ENCODE data around the gene CCL4. TPM values are rescaled to one million over a fixed set of nuclear protein-coding genes. Genes with fewer than 3 reads are reported as not detected.

CCL4 gene
- polyA plus RNA-seq, 3 donors from 2014 or later, result 748 to 1,008 (median 970) TPM

GRCh38 chr17:36127199-36127893 is 23.7 kb downstream of the CCL4 start:
- peaks cover 40% of the 10 kb centered on the region in 2 donors for H3K4me1 Mint-ChIP-seq
- no peak for DNase-seq
- H3K27me3 Mint-ChIP-seq (ENCODE audit: low read depth in 3 of 3), result peaks cover 1 to 3% (median 1%) of the 10 kb centered on the region in 3 donors
- peak overlapping the region in 5 of 6 donors; percentile 22 to 78 (median 53) for H3K27ac Mint-ChIP-seq
- no peak overlapping the region for H3K4me3 Mint-ChIP-seq
- H3K36me3 Mint-ChIP-seq, result peaks cover 35 to 54% (median 46%) of the 10 kb centered on the region in 3 donors
- H3K9me3 Mint-ChIP-seq, result peaks cover 0 to 12% (median 4%) of the 10 kb centered on the region in 6 donors

GRCh38 chr17:36127911-36128310 is 24.3 kb downstream of the CCL4 start:
- no peak for DNase-seq
- H3K36me3 Mint-ChIP-seq, result peaks cover 37 to 55% (median 49%) of the 10 kb centered on the region in 3 donors
- no peak overlapping the region for H3K4me3 Mint-ChIP-seq
- peaks cover 1 to 3% (median 1%) of the 10 kb centered on the region in 3 donors for H3K27me3 Mint-ChIP-seq (ENCODE audit: low read depth in 3 of 3)
- peak overlapping the region in 5 of 6 donors; percentile 11 to 77 (median 53) for H3K27ac Mint-ChIP-seq
- H3K9me3 Mint-ChIP-seq, result peaks cover 0 to 12% (median 4%) of the 10 kb centered on the region in 6 donors
- H3K4me1 Mint-ChIP-seq, result peaks cover 38 to 40% of the 10 kb centered on the region in 2 donors

GRCh38 chr17:36128411-36128978 is 24.9 kb downstream of the CCL4 start:
- Mint-ChIP-seq H3K27ac (peak overlapping the region in 2 of 6 donors; percentile 69 to 77), H3K9me3 (peaks cover 0 to 12% (median 4%) of the 10 kb centered on the region in 6 donors), H3K4me3 (no peak overlapping the region), H3K27me3 (ENCODE audit: low read depth in 3 of 3) (peaks cover 1 to 3% (median 1%) of the 10 kb centered on the region in 3 donors), H3K4me1 (peaks cover 38 to 40% of the 10 kb centered on the region in 2 donors), H3K36me3 (peaks cover 38 to 61% (median 55%) of the 10 kb centered on the region in 3 donors)
- no peak for DNase-seq

GRCh38 chr17:36129616-36130015 is 26.0 kb downstream of the CCL4 start:
- Mint-ChIP-seq H3K36me3 (peaks cover 38 to 64% (median 62%) of the 10 kb centered on the region in 3 donors), H3K9me3 (peaks cover 0 to 12% (median 4%) of the 10 kb centered on the region in 6 donors), H3K4me3 (no peak overlapping the region), H3K27ac (peak overlapping the region in 4 of 6 donors; percentile 12 to 57 (median 56)), H3K4me1 (peaks cover 38 to 40% of the 10 kb centered on the region in 2 donors), H3K27me3 (ENCODE audit: low read depth in 3 of 3) (peaks cover 1 to 3% (median 1%) of the 10 kb centered on the region in 3 donors)
- DNase-seq, result no peak

GRCh38 chr17:36130346-36130745 is 26.7 kb downstream of the CCL4 start:
- H3K9me3 Mint-ChIP-seq, result peaks cover 0 to 11% (median 3%) of the 10 kb centered on the region in 6 donors
- peaks cover 42 to 69% (median 66%) of the 10 kb centered on the region in 3 donors for H3K36me3 Mint-ChIP-seq
- DNase-seq, result no peak
- H3K27me3 Mint-ChIP-seq (ENCODE audit: low read depth in 3 of 3), result peaks cover 1 to 3% (median 1%) of the 10 kb centered on the region in 3 donors
- no peak overlapping the region for H3K4me3 Mint-ChIP-seq
- peaks cover 38 to 40% of the 10 kb centered on the region in 2 donors for H3K4me1 Mint-ChIP-seq
- peak overlapping the region in 2 of 6 donors; percentile 6 to 55 for H3K27ac Mint-ChIP-seq

GRCh38 chr17:36131421-36131820 is 27.8 kb downstream of the CCL4 start:
- Mint-ChIP-seq H3K27me3 (ENCODE audit: low read depth in 3 of 3) (peaks cover 1 to 6% (median 3%) of the 10 kb centered on the region in 3 donors), H3K36me3 (peaks cover 42 to 70% (median 68%) of the 10 kb centered on the region in 3 donors), H3K4me3 (peak overlapping the region in 1 of 5 donors; percentile 46), H3K27ac (peak overlapping the region in 3 of 6 donors; percentile 41 to 79 (median 47)), H3K4me1 (peaks cover 37 to 40% of the 10 kb centered on the region in 2 donors), H3K9me3 (peaks cover 0 to 2% (median 0%) of the 10 kb centered on the region in 6 donors)
- DNase-seq, result no peak

GRCh38 chr17:36131931-36132330 is 28.3 kb downstream of the CCL4 start:
- no peaks in the 10 kb centered on the region for H3K9me3 Mint-ChIP-seq
- no peak overlapping the region for H3K4me3 Mint-ChIP-seq
- peak overlapping the region in 2 of 6 donors; percentile 41 to 47 for H3K27ac Mint-ChIP-seq
- peaks cover 1 to 6% (median 3%) of the 10 kb centered on the region in 3 donors for H3K27me3 Mint-ChIP-seq (ENCODE audit: low read depth in 3 of 3)
- DNase-seq, result no peak
- H3K4me1 Mint-ChIP-seq, result peaks cover 34 to 38% of the 10 kb centered on the region in 2 donors
- H3K36me3 Mint-ChIP-seq, result peaks cover 40 to 68% (median 65%) of the 10 kb centered on the region in 3 donors

- peak overlapping the region in 1 of 6 donors; percentile 41 for H3K27ac Mint-ChIP-seq
- no peaks in the 10 kb centered on the region for H3K9me3 Mint-ChIP-seq
- DNase-seq, result no peak
- H3K27me3 Mint-ChIP-seq (ENCODE audit: low read depth in 3 of 3), result peaks cover 0 to 6% (median 3%) of the 10 kb centered on the region in 3 donors
- H3K36me3 Mint-ChIP-seq, result peaks cover 39 to 68% (median 65%) of the 10 kb centered on the region in 3 donors
- peaks cover 34 to 38% of the 10 kb centered on the region in 2 donors for H3K4me1 Mint-ChIP-seq
- no peak overlapping the region for H3K4me3 Mint-ChIP-seq
Observed at GRCh38 chr17:36132421-36132831, 28.8 kb downstream of the CCL4 start.

GRCh38 chr17:36133602-36134236 is 30.1 kb downstream of the CCL4 start:
- Mint-ChIP-seq H3K9me3 (no peaks in the 10 kb centered on the region), H3K4me3 (no peak overlapping the region), H3K27me3 (ENCODE audit: low read depth in 3 of 3) (peaks cover 0 to 6% (median 3%) of the 10 kb centered on the region in 3 donors), H3K4me1 (peaks cover 30% of the 10 kb centered on the region in 2 donors), H3K27ac (peak overlapping the region in 1 of 6 donors; percentile 47), H3K36me3 (peaks cover 34 to 66% (median 57%) of the 10 kb centered on the region in 3 donors)
- DNase-seq, result no peak

GRCh38 chr17:36135465-36135864 is 31.8 kb downstream of the CCL4 start:
- peaks cover 0 to 6% (median 3%) of the 10 kb centered on the region in 3 donors for H3K27me3 Mint-ChIP-seq (ENCODE audit: low read depth in 3 of 3)
- H3K4me3 Mint-ChIP-seq, result peak overlapping the region in 1 of 5 donors; percentile 7
- DNase-seq, result no peak
- peak overlapping the region in 4 of 6 donors; percentile 41 to 86 (median 64) for H3K27ac Mint-ChIP-seq
- peaks cover 29 to 54% (median 46%) of the 10 kb centered on the region in 3 donors for H3K36me3 Mint-ChIP-seq
- H3K9me3 Mint-ChIP-seq, result no peaks in the 10 kb centered on the region
- peaks cover 16 to 19% of the 10 kb centered on the region in 2 donors for H3K4me1 Mint-ChIP-seq

- Mint-ChIP-seq H3K4me1 (peaks cover 21 to 22% of the 10 kb centered on the region in 2 donors), H3K27ac (peak overlapping the region in 5 of 6 donors; percentile 13 to 83 (median 41)), H3K27me3 (ENCODE audit: low read depth in 3 of 3) (peaks cover 0 to 3% (median 2%) of the 10 kb centered on the region in 3 donors), H3K4me3 (no peak overlapping the region), H3K9me3 (no peaks in the 10 kb centered on the region), H3K36me3 (peaks cover 32 to 54% (median 46%) of the 10 kb centered on the region in 3 donors)
- no peak for DNase-seq
Observed at GRCh38 chr17:36136036-36136435, 32.4 kb downstream of the CCL4 start.

GRCh38 chr17:36136439-36136838 is 32.8 kb downstream of the CCL4 start:
- Mint-ChIP-seq H3K4me1 (peaks cover 22 to 24% of the 10 kb centered on the region in 2 donors), H3K9me3 (no peaks in the 10 kb centered on the region), H3K27me3 (ENCODE audit: low read depth in 3 of 3) (peaks cover 0 to 3% (median 2%) of the 10 kb centered on the region in 3 donors), H3K27ac (peak overlapping the region in 1 of 6 donors; percentile 41), H3K4me3 (no peak overlapping the region), H3K36me3 (peaks cover 33 to 51% (median 45%) of the 10 kb centered on the region in 3 donors)
- DNase-seq, result no peak

- Mint-ChIP-seq H3K27me3 (ENCODE audit: low read depth in 3 of 3) (no peaks in the 10 kb centered on the region), H3K36me3 (peaks cover 10 to 31% (median 20%) of the 10 kb centered on the region in 3 donors), H3K9me3 (peaks cover 0 to 5% (median 0%) of the 10 kb centered on the region in 6 donors), H3K4me1 (peaks cover 63% of the 10 kb centered on the region in 2 donors), H3K27ac (peak overlapping the region in 2 of 6 donors; percentile 14 to 64), H3K4me3 (peak overlapping the region in 1 of 5 donors; percentile 13)
- DNase-seq, result no peak
Observed at GRCh38 chr17:36142235-36142634, 38.6 kb downstream of the CCL4 start.

Measured in immature natural killer cell (primary cell).